HG03280 (cell line): Measurements from ENCODE around the gene SEL1L.
"Not testable (repeated sequence)": the region's sequence is repeated elsewhere in the genome, so short reads cannot be mapped to it uniquely, and the experiment has no call there.

ENCODE experiments used
- ATAC-seq: cut with Tn5 transposase; IDR thresholded peaks from one replicate; pipeline ENCODE4 v1.9.1; 2021; ENCODE audit warnings: mild to moderate bottlenecking, moderate library complexity; ENCODE audit not compliant: unreplicated experiment

Gene SEL1L

GRCh38 chr14:81474685-81475324 is 58.8 kb downstream of the SEL1L start:
- ATAC-seq = no peak

DNA sequence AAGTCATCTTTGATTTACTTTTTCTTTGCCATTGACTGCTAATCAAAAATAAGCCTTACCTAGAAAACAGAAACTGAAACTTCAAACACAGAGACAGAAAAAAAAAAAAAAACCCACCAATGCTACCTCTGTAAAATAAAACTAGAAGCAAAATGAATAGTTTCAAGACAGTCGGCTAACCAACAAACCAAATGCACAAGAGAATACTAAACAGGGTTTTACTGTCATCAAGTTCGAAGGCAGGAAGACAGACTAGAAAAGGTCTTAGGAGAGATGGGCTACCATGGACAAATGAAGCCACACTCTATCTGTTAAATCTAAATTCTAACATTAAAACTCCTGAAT is 59.5 kb downstream of the SEL1L start:
- peak; percentile 54 for ATAC-seq

- ATAC-seq = peak; percentile 8
These were observed 60.1 kb downstream of the SEL1L start for GRCh38 chr14:81473456-81474147.

DNA sequence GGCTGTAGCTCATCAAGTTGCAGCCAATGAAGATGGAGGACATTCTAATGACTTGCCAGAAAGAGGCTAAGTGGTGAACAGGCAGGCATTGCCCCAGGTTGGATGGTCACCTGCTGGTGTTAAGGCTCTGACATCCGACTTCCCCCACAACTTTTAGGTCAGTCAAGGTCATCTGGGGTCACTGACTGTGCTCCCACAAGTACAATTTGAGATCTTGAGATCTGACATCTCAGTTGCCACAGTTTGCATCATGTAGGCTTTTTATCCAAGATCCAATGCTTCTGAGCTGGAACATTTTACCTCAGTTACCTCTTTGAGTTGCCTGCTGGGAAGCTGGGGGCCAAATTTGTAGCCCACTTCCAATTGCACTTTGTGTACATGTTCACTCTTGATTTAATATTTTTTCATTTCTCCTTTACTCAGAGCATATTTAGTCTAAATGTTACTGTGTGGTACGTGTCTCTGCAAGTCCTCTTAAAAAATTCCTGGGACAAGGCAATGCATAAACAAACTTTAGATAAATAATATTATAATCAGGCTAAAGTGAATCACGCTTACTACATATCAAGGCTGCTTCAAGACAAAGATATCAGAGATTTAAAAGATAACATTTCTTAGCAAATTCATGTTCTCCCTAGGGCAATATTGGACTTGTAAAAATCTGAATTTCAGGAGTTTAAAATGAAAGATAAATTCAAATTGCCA is 61.4 kb downstream of the SEL1L start:
- ATAC-seq = no peak

DNA sequence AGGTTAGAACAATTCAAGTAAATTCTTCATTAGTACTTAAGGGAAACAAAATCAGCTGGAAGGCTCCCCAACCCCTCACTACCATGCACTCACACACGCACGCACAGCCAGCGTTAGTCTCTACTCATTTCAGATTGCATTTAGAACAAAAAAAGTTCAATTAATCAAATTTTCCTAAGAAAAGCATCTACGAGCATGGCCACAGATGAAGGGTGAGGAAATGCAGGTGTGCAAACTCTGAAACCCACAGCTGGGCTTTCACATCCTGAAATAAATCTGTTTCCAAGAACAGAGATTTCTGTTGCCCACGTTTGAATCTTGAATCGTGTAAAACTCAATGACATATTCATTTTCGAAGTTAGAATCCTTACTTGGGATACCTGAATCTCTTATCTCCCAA is 62.6 kb downstream of the SEL1L start:
- ATAC-seq = peak; percentile 37

DNA sequence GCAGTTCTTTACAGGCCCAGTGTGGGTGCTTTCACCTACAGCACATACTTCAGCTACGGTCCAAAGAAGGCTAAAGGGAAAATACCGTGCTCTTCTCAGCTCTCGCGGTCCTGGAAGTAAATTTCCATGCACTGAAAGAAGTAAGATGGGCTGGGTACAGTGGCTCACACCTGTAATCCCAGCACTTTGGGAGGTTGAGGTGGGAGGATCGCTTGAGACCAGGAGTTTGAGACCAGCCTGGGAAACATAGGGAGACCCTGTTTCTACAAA is 63.2 kb downstream of the SEL1L start:
- ATAC-seq = peak; percentile 37

DNA sequence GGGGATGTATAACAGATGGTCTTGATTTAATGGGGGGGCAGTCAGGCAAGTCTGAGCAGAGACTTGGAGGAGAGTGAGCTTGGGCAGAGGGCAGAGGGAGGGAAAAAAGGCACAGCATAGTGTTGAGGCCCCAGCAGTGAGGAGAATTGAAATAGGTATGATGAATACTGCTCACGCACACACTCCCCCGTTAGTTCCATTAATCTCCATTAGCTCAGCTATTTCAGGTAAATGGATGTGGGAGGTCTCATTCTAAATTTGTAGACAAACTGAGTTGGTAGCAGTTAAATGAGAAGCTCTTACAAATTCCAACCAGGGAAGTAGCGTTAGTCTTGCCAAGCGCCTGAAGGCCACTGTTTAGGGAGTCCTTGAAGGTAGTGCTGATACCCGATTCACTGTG is 66.8 kb downstream of the SEL1L start:
- ATAC-seq = no peak

DNA sequence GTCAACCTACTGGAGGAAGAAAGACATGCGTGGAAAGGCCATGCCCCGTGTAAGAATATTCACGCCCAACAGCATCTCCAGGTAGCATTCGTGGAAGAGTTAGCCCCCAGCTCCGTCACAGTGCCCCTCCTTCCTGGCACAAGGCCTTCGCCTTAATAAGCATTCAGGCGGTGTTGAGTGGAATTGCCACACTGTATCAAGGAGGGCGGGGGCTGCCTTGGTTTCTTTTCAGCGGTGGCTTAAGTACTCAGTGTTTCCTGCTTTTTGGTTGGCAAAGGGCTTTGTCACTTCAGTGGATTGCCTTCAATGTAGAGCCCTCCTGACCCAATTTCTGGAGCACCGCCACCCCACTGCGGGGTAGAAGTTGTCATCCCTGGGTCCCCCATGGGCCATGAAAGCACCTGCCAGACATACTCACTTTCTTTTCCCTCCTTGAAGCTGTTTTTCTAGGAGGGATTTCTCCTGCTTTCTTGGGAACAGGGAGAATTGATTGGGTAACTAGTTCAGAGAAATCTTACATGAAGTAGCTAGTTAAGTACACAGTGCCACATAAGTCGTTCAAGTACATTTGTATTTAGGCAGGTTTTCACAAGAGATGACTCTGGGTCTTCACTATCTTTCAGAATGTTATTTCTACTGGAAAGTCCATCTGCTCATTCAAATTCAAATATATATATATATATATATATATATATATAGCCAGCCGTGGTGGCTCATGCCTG is 68.0 kb downstream of the SEL1L start:
- ATAC-seq = no peak

GRCh38 chr14:81465003-81465392 is 68.7 kb downstream of the SEL1L start:
- ATAC-seq = peak; percentile 21

GRCh38 chr14:81464253-81465002 is 69.2 kb downstream of the SEL1L start:
- ATAC-seq = peak; percentile 70

- not testable (repeated sequence) for ATAC-seq
These were observed 71.3 kb downstream of the SEL1L start for GRCh38 chr14:81462356-81462755.

GRCh38 chr14:81459912-81460311 is 73.7 kb downstream of the SEL1L start:
- ATAC-seq = no peak

DNA sequence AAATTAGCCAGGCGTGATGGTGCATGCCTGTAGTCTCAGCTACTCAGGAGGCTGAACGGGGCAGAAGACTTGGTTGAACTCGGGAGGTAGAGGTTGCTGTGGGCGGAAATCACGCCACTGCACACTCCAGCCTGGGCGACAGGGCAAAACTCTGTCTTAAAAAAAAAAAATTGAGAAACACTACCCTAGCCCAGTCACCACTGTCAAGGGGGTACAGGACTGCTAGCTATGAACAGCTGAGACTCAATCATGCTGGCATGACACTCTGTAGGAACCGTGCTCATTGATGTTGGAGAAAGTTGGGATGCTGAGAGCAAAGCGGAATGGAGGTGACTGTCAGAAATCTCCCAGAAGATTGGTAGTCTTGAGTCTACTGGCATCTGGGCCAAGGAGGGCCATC is 75.3 kb downstream of the SEL1L start:
- ATAC-seq = no peak

GRCh38 chr14:81455390-81455789 is 78.3 kb downstream of the SEL1L start:
- no peak for ATAC-seq

DNA sequence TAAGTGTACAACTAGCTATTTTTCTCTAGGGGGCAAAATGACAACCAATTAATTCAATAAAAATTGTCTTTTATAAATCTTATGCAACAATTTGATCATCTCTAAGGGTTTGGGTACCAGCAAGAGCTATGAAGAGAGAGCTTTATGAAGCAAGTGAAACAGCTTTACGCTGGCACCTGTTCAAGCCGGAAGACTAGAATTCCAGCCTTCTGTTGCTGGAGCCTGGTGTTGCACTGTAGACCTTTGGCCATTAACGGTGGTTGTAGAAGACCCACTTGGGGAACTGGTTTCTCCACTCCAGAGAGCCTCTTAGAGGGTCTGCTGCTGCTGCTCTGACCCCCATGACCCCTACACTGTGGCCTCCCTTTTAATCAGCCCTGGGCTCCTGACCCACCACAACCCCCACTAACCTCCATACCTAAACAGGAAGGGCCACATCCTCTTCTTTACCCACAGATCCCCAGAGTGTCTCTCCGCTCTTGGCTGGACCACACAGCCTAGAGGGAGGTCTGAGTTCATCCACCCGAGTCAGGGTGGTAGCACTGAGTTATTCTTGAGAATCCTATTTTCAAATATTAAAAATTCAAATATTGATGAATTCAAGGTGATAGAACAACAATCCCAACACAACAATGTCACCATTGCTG is 79.0 kb downstream of the SEL1L start:
- peak; percentile 60 for ATAC-seq

DNA sequence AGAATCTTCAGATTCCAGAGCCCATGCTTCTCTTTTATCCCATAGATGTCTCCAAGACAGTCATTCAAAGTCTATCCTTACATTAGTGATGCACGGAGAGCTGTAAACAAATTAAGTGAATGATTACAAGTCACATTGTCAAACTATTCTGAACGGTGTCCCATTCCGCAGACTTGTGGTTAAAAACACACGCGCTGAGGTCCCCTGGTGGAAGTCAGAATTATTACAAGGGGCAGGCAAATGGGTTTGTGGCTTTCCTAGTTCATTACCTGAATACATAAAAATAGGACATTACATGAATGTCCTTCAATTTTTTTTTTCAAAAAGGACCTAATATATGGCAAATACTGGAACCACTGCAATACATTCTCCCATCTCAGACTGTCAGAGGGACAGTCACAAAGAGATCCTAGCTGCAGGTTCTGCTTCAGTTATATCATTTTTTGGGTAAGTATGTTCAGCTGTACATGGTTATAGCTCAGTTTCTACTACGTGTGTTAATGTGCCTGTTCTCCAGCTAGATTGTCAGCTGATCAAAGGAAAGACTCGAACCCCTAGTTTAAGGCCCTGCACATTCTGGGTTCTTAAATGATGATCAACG is 80.4 kb downstream of the SEL1L start:
- peak; percentile 70 for ATAC-seq

DNA sequence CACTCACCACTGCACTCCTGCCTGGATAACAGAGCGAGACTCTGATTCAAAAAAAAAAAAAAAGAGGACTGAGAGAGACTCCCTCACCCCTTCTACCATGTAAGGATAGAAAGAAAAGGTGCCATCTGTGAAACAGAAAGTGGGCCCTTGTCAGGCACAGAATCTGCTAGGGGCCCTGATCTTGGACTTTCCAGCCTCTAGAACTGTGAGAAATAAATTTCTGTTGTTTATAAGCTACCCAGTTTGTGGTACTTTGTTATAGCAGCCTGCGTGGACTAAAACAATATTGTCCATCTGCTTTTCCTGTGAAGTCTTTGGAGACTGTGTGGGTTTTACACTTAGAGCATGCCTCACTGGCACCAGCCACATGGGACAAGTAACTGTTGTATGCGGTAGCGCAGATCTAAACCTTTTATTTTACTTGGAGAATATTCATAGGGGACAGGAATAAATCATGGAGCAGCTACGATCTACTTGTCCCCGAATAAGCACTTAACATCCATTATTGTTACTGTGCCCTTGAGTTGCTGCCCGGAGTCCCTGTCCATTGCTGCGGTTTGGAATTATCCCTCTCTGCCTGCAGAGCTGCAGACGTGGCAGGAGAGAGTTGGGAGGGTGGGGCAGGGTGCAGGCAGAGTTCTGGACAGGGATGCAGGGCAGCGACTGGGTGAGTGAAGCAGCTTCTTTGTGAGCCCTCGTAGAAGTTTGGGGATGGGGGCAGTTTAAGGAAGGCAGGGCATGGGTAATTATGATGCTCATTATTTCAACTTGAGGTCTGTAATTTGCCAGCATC is 81.1 kb downstream of the SEL1L start:
- peak; percentile 17 for ATAC-seq

- ATAC-seq = no peak
These were observed 82.7 kb downstream of the SEL1L start for GRCh38 chr14:81450976-81451375.

- no peak for ATAC-seq
These were observed 83.5 kb downstream of the SEL1L start for GRCh38 chr14:81450100-81450531.
